DOHH2 (cell line): Measurements from ENCODE around the gene ESF1.

Source experiments
- CTCF ChIP-seq: fragments of 200-600 bp; sonication (generic); IDR thresholded peaks from one replicate; pipeline ENCODE4 v1.5.1; 2014; ENCODE audit warnings: antibody characterized with exemption, mild to moderate bottlenecking, low read depth, low read length; ENCODE audit not compliant: poor library complexity, severe bottlenecking
- EZH2phosphoT487 ChIP-seq: fragments of 200-600 bp; sonication (generic); IDR thresholded peaks from 2 replicates; pipeline ENCODE4 v1.6.1; 2017; ENCODE audit warnings: borderline replicate concordance, mild to moderate bottlenecking, antibody characterized with exemption, low read length, moderate library complexity, mixed read lengths

- no peak for TF ChIP-seq CTCF
- no peak for TF ChIP-seq EZH2phosphoT487
Observed at GRCh38 chr20:13817342-13817741, 32.6 kb upstream of the ESF1 start.
